IMR-90 (cell line): ENCODE data around the gene KRTAP4-8. TPM values are rescaled to one million over a fixed set of nuclear protein-coding genes. Genes with fewer than 3 reads are reported as not detected.

Experiments
- ATAC-seq: fragments of 200-7000 bp; cut with Tn5 transposase; 2 replicates; pipeline ENCODE4 v1.9.1; 2020; ENCODE audit warnings: low read depth, mild to moderate bottlenecking, moderate library complexity
- BruUV-seq: library from RNA; stranded (reverse); fragments of 400-500 nt; replicated peaks from 2 replicates; lab custom pipeline; 2021; lab: Mats Ljungman, UMichigan
- CTCF ChIA-PET: fragments of 300-600 bp; formaldehyde crosslinking; extraction: SDS; loops from one replicate; lab custom pipeline; 2021; ENCODE audit warnings: antibody characterized with exemption; lab: Yijun Ruan, JAX
- POLR2A ChIA-PET: fragments of 300-600 bp; sonication (Branson Sonifier 250); formaldehyde crosslinking; loops from one replicate; lab custom pipeline; 2022; ENCODE audit warnings: antibody characterized with exemption; ENCODE audit not compliant: unreplicated experiment; lab: Charles Lee
- DNase-seq: peaks from one replicate; pipeline ENCODE4 v3.0.0; 2013
- H2AFZ ChIP-seq: replicated peaks from 2 replicates; pipeline ENCODE3; 2013; ENCODE audit warnings: low read length, mild to moderate bottlenecking; ENCODE audit not compliant: poor library complexity
- H2AK5ac ChIP-seq: 2 replicates; pipeline ENCODE4 v1.6.1; 2013; ENCODE audit warnings: low read depth, low read length, inconsistent platforms
- H2AK9ac ChIP-seq: replicated peaks from 2 replicates; pipeline ENCODE3; 2013; ENCODE audit warnings: mild to moderate bottlenecking, low read depth, low read length, moderate library complexity; ENCODE audit not compliant: poor library complexity
- H2BK120ac ChIP-seq: 2 replicates; pipeline ENCODE4 v1.6.1; 2013; ENCODE audit warnings: low read depth, low read length, inconsistent platforms
- H2BK15ac ChIP-seq: 3 replicates; pipeline ENCODE4 v1.6.1; 2013; ENCODE audit warnings: low read depth, low read length, inconsistent platforms
- H2BK20ac ChIP-seq: 2 replicates; pipeline ENCODE4 v1.6.1; 2013; ENCODE audit warnings: low read depth, mild to moderate bottlenecking, inconsistent platforms, low read length, moderate library complexity
- H2BK5ac ChIP-seq: 2 replicates; pipeline ENCODE4 v1.6.1; 2013; ENCODE audit warnings: mild to moderate bottlenecking, low read depth, low read length, inconsistent platforms; ENCODE audit not compliant: poor library complexity, severe bottlenecking
- H3K14ac ChIP-seq: replicated peaks from 2 replicates; pipeline ENCODE4 v1.6.1; 2013; ENCODE audit warnings: low read depth, low read length, inconsistent platforms
- H3K18ac ChIP-seq: 2 replicates; pipeline ENCODE4 v1.6.1; 2013; ENCODE audit warnings: low read depth, low read length, control low read depth
- H3K23ac ChIP-seq: 2 replicates; pipeline ENCODE4 v1.6.1; 2013; ENCODE audit warnings: low read depth, low read length, inconsistent platforms
- H3K27ac ChIP-seq: 2 replicates; pipeline ENCODE4 v1.5.1; 2013; ENCODE audit warnings: mild to moderate bottlenecking, control low read depth, low read length; ENCODE audit not compliant: insufficient read depth
- H3K27me3 ChIP-seq: 2 replicates; pipeline ENCODE4 v1.6.1; 2013; ENCODE audit warnings: low read length; ENCODE audit not compliant: control insufficient read depth, insufficient read depth
- H3K36me3 ChIP-seq: 2 replicates; pipeline ENCODE4 v1.6.1; 2013; ENCODE audit warnings: low read length, mixed read lengths; ENCODE audit not compliant: control insufficient read depth, insufficient read depth
- H3K4ac ChIP-seq: 2 replicates; pipeline ENCODE4 v1.6.1; 2013; ENCODE audit warnings: low read depth, low read length, inconsistent platforms
- H3K4me1 ChIP-seq: 2 replicates; pipeline ENCODE4 v1.6.1; 2013; ENCODE audit warnings: low read length, mixed read lengths; ENCODE audit not compliant: control insufficient read depth, insufficient read depth
- H3K4me2 ChIP-seq: 2 replicates; pipeline ENCODE4 v1.6.1; 2013; ENCODE audit warnings: low read depth, mild to moderate bottlenecking, control low read depth, low read length, moderate library complexity
- H3K4me3 ChIP-seq: 2 replicates; pipeline ENCODE4 v1.5.1; 2013; ENCODE audit warnings: low read depth, mild to moderate bottlenecking, control low read depth, low read length, moderate library complexity; ENCODE audit not compliant: insufficient read depth
- H3K56ac ChIP-seq: 2 replicates; pipeline ENCODE4 v1.6.1; 2013; ENCODE audit warnings: low read length, inconsistent platforms; ENCODE audit not compliant: insufficient read depth; ENCODE audit errors: extremely low read depth
- H3K79me1 ChIP-seq, 2 experiments: 2 replicates each; pipeline ENCODE4 v1.6.1; 2013; ENCODE audit warnings: low read length in 2 of 2, inconsistent platforms in 1 of 2, low read depth in 1 of 2
- H3K9ac ChIP-seq: 2 replicates; pipeline ENCODE4 v1.6.1; 2013; ENCODE audit warnings: low read depth, low read length, control low read depth
- H3K9me1 ChIP-seq: 2 replicates; pipeline ENCODE4 v1.6.1; 2013; ENCODE audit warnings: low read length, inconsistent platforms; ENCODE audit not compliant: insufficient read depth
- H3K9me3 ChIP-seq: 2 replicates; pipeline ENCODE4 v1.6.1; 2013; ENCODE audit warnings: low read length; ENCODE audit not compliant: control insufficient read depth, insufficient read depth
- H4K20me1 ChIP-seq: 2 replicates; pipeline ENCODE4 v1.6.1; 2013; ENCODE audit warnings: low read length, inconsistent platforms; ENCODE audit not compliant: insufficient read depth
- H4K5ac ChIP-seq: 2 replicates; pipeline ENCODE4 v1.6.1; 2013; ENCODE audit warnings: mild to moderate bottlenecking, low read depth, low read length, control low read depth
- H4K8ac ChIP-seq, 2 experiments: 2 replicates each; pipeline ENCODE4 v1.6.1; 2013; ENCODE audit warnings: low read depth in 2 of 2, low read length in 2 of 2, control low read depth in 1 of 2, inconsistent platforms in 1 of 2
- H4K91ac ChIP-seq: 2 replicates; pipeline ENCODE4 v1.6.1; 2013; ENCODE audit warnings: low read depth, low read length, inconsistent platforms; ENCODE audit not compliant: insufficient read depth
- CHD1 ChIP-seq: IDR thresholded peaks from 2 replicates; pipeline ENCODE4 v1.6.1; 2012; ENCODE audit warnings: low read depth, low read length, improper control_type of control experiment
- MAFK ChIP-seq: IDR thresholded peaks from 2 replicates; pipeline ENCODE4 v1.6.1; 2012; ENCODE audit warnings: low read depth, low read length, improper control_type of control experiment
- RAD21 ChIP-seq: IDR thresholded peaks from 2 replicates; pipeline ENCODE4 v1.6.1; 2012; ENCODE audit warnings: low read length, improper control_type of control experiment
- RCOR1 ChIP-seq: IDR thresholded peaks from 2 replicates; pipeline ENCODE4 v1.6.1; 2012; ENCODE audit warnings: mild to moderate bottlenecking, low read length, improper control_type of control experiment; ENCODE audit not compliant: insufficient replicate concordance
- RFX5 ChIP-seq: IDR thresholded peaks from 2 replicates; pipeline ENCODE4 v1.8.0; 2012; ENCODE audit warnings: low read depth, mild to moderate bottlenecking, low read length, moderate library complexity
- dilution Hi-C: fragments of 300-500 bp; cut with HindIII; formaldehyde crosslinking; loops from one replicate; pipeline ENCODE4 v1.14.3; 2018; ENCODE audit warnings: low sequenced_read_pairs; ENCODE audit not compliant: unreplicated experiment
- in situ Hi-C: fragments of 300-500 bp; cut with MboI; formaldehyde crosslinking; loops from 3 replicates; pipeline ENCODE4 v1.14.3; 2019; ENCODE audit warnings: low sequenced_read_pairs, inconsistent platforms, mixed read lengths
- intact Hi-C: fragments of 100-400 bp; cut with micrococcal nuclease; formaldehyde crosslinking; loops from 2 replicates; pipeline ENCODE4 v1.10.0; 2022
- polyA plus RNA-seq, 3 experiments: library from polyadenylated mRNA; depleted of rRNA; stranded (reverse); fragments of >200 nt; gene quantifications; 2 replicates each; pipeline ENCODE4 v1.2.3, GENCODE V29; 2012; ENCODE audit warnings: low replicate concordance in 1 of 3
- total RNA-seq: library from RNA; depleted of rRNA; stranded (reverse); fragments of >200 nt; gene quantifications from 2 replicates; pipeline ENCODE4 v1.2.3, GENCODE V29; 2012

The KRTAP4-8 gene
- total and polyA plus RNA-seq, 2 of the 4 experiments (the other 2 are of a cell fraction): not detected

DNA sequence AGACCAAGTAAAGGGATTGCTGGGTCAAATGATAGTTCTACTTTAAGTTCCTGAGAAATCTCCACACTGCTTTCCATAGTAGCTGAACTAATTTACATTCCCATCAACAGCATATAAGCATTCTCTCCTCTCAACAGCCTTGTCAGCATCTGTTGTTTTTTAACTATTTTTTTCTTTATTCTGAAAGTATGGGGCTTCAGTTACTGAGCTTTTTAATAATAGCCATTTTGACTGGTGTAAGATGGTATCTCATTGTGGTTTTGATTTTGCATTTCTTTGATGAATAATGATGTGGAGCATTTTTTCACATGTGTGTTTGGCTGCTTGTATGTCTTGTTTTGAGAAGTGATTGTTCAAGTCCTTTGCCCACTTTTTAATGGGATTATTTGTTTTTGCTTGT is 45.4 kb downstream of the KRTAP4-8 start:
- Histone ChIP-seq H3K9ac (no peak overlapping the region), H3K56ac (no peak overlapping the region), H2BK20ac (peak overlapping the region; percentile 64), H3K4ac (no peak overlapping the region), H3K36me3 (no peaks in the 10 kb centered on the region), H2AFZ (no peak overlapping the region), H3K18ac (peak overlapping the region; percentile 76; the same call in 1 of the 2 replicates), H4K20me1 (no peaks in the 10 kb centered on the region), H2BK120ac (peak overlapping the region; percentile 62; the same call in 1 of the 2 replicates), H2BK15ac (peak overlapping the region; percentile 77; the same call in 1 of the 3 replicates), H3K4me1 (peaks cover 5% of the 10 kb centered on the region), H2AK5ac (no peak overlapping the region; the same call in 1 of the 2 replicates), H3K79me1 (no peaks in the 10 kb centered on the region), H3K27me3 (no peaks in the 10 kb centered on the region), H3K27ac (no peak overlapping the region), H2BK5ac (peak overlapping the region; percentile 56), H3K9me1 (peaks cover 10% of the 10 kb centered on the region; the same call in 1 of the 2 replicates), H3K9me3 (no peaks in the 10 kb centered on the region), H3K4me3 (no peak overlapping the region), H4K5ac (peak overlapping the region; percentile 84; the same call in 1 of the 2 replicates), H3K14ac (no peak overlapping the region), H4K91ac (no peak overlapping the region), H3K23ac (no peak overlapping the region), H3K4me2 (no peak overlapping the region), H4K8ac (peak overlapping the region; percentile 1 to 19; a peak in 2 of 4 replicates), H2AK9ac (no peak overlapping the region)
- CTCF ChIA-PET: no interaction called here
- intact Hi-C loops: no loop called here
- POLR2A ChIA-PET: no interaction called here
- in situ Hi-C loops: no loop called here
- ATAC-seq (no peak), DNase-seq (no peak)
- dilution Hi-C loops: no loop called here
- no TSS peak for BruUV-seq
- TF ChIP-seq RFX5: no peak
- TF ChIP-seq RAD21: no peak
- TF ChIP-seq CHD1: no peak
- no peak for TF ChIP-seq MAFK
- TF ChIP-seq RCOR1: no peak
